Activated CD4-positive, CD25-positive, alpha-beta regulatory T cell treated with anti-CD3 and anti-CD28 coated beads, Interleukin-2, amount 50 U/mL, for 16 hours (primary cell): ENCODE measurements around the gene AP4M1.

ENCODE experiments used
- DNase-seq: peaks from one replicate; pipeline ENCODE4 v3.0.0-alpha.2; 2020; ENCODE audit warnings: low read depth, low spot score

The AP4M1 gene

GRCh38 chr7:100157334-100158228 is 56.1 kb downstream of the AP4M1 start:
- no peak for DNase-seq
